Body of pancreas (tissue), 4 donors: Measurements from ENCODE around the gene RSPH6A.

Experiments used
- CTCF ChIP-seq, 7 experiments: fragments of 450-650 bp in 4 of 7; fragments of 200-600 bp in 3 of 7; sonication (generic) in 3 of 7; IDR thresholded peaks; one replicate each; pipeline ENCODE4 v1.5.1; 2016 to 2019; ENCODE audit warnings: antibody characterized with exemption in 7 of 7
- POLR2A ChIP-seq, 3 donors: fragments of 450-650 bp; IDR thresholded peaks; one replicate each; pipeline ENCODE4 v1.6.1; 2016; ENCODE audit warnings: antibody characterized with exemption in 3 of 3, mild to moderate bottlenecking in 2 of 3

GRCh38 chr19:45801603-45802175, 13.4 kb downstream of the RSPH6A start:
- TF ChIP-seq POLR2A (IDR thresholded peaks at IDR 0.05) (no peak), CTCF (IDR thresholded peaks at IDR 0.05) (no peak)
